Lower leg skin (tissue), 3 donors: Measurements from ENCODE around the gene TTC21A.

Experiments used
- CTCF ChIP-seq, 3 donors: fragments of 450-650 bp; IDR thresholded peaks; one replicate each; pipeline ENCODE4 v1.5.1; 2016; ENCODE audit warnings: antibody characterized with exemption in 3 of 3, mild to moderate bottlenecking in 3 of 3, moderate library complexity in 2 of 3
- POLR2A ChIP-seq, 2 donors: fragments of 450-650 bp; IDR thresholded peaks; one replicate each; pipeline ENCODE4 v1.6.1; 2016 to 2017; ENCODE audit warnings: antibody characterized with exemption in 2 of 2, mild to moderate bottlenecking in 1 of 2, moderate library complexity in 1 of 2

DNA sequence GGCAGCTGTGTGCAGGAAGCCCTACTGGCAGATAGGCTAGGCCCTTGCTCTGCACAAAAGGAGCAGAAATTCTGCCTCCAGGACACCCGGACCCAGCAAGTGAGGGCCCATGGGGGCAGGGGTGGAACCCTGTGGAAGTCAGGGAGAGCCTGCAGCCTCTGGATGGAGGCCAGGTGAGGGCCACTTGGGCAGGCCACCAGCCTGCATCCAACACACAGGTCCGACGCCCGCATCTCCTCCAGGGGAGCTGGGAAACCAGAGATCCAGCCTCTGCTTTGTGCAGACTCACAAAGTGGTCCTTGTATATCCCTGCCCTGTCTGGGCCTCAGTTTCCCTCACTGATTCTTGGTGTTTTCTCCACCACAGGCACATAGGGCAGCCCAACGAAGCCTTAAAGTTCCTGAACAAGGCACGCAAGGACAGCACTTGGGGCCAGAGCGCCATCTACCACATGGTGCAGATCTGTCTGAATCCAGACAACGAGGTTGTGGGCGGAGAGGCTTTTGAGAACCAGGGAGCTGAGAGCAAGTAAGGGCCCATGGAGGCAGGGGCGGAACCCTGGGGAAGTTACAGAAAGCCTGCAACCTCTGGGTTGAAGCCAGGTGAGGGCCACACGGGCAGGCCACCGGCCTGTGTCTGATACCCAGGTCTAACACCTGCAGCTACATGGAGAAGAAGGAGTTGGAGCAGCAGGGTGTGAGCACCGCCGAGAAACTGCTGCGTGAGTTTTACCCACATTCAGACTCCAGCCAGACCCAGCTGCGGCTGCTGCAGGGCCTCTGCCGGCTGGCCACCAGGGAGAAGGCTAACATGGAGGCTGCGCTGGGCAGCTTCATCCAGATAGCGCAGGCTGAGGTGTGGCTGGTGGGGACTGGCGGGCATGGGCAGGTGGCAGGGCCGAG is 29.3 kb downstream of the TTC21A start:
- TF ChIP-seq CTCF (IDR thresholded peaks at IDR 0.05): no peak
- TF ChIP-seq POLR2A (IDR thresholded peaks at IDR 0.05): no peak
